ENCODE measurements around the gene FARS2. TPM values are rescaled to one million over a fixed set of nuclear protein-coding genes. Genes with fewer than 3 reads are reported as not detected.

FARS2 gene
- total and polyA plus RNA-seq, 9 of the 15 experiments (the other 6 are each of a cell fraction or from before 2014, with no cell fraction given) = 16.5 to 62.2 (median 27.0) TPM

GRCh38 chr6:5270093-5270680 lies 8.9 kb downstream of the FARS2 start (continued):
- TF ChIP-seq JUN (IDR thresholded peaks at IDR 0.05; ENCODE audit: borderline replicate concordance, low read depth, low read length) (no peak), JUN (CRISPR knock-in tag; IDR thresholded peaks at IDR 0.05; ENCODE audit: borderline replicate concordance) (no peak), RFX5 (IDR thresholded peaks at IDR 0.05; ENCODE audit: low read depth, low read length) (no peak), ATF7 (IDR thresholded peaks at IDR 0.05) (peak; percentile 17; the same call in 1 of the 2 replicates), TRIM24 (IDR thresholded peaks at IDR 0.05) (0 out of 4 replicates have a peak, but pooled peaks of 1 of the 2 experiments have one; percentile 10), STAT5A (IDR thresholded peaks at IDR 0.05; ENCODE audit: borderline replicate concordance, low read length) (peak; percentile 75), ZNF780A (CRISPR knock-in tag; IDR thresholded peaks at IDR 0.05) (no peak), SMARCC2 (IDR thresholded peaks at IDR 0.05; ENCODE audit: low read depth) (peak; percentile 28; the same call in 1 of the 2 replicates), ZNF586 (CRISPR knock-in tag; conservative IDR thresholded peaks at IDR 0.05) (no peak), HIVEP1 (CRISPR knock-in tag; IDR thresholded peaks at IDR 0.05) (no peak), GTF2E2 (tag; IDR thresholded peaks at IDR 0.05) (no peak), ZNF408 (CRISPR knock-in tag; IDR thresholded peaks at IDR 0.05; ENCODE audit: low read depth) (no peak), ZNF407 (IDR thresholded peaks at IDR 0.05; ENCODE audit: low read depth) (no peak), SIX5 (IDR thresholded peaks at IDR 0.05; ENCODE audit: borderline replicate concordance in 1 of 2, insufficient read depth in 1 of 2, low read depth in 1 of 2, low read length in 2 of 2) (no peak), MTA1 (IDR thresholded peaks at IDR 0.05; ENCODE audit: borderline replicate concordance) (no peak), BRD4 (IDR thresholded peaks at IDR 0.05) (no peak), ZBTB43 (CRISPR knock-in tag; IDR thresholded peaks at IDR 0.05) (no peak), MAFG (tag; conservative IDR thresholded peaks at IDR 0.05) (no peak), HMBOX1 (IDR thresholded peaks at IDR 0.05) (no peak), RFX1 (IDR thresholded peaks at IDR 0.05) (0 out of 2 replicates have a peak, but pooled peaks have one; percentile 3)
